Lower leg skin (tissue), 4 donors: ENCODE results near the gene CDCA4. TPM values are rescaled to one million over a fixed set of nuclear protein-coding genes. Genes with fewer than 3 reads are reported as not detected.

Source experiments
- DNase-seq, 2 donors: peaks; one replicate each; pipeline ENCODE4 v3.0.0-alpha.2; 2019; ENCODE audit warnings: low spot score in 2 of 2
- H3K4me3 ChIP-seq: fragments of 200-600 bp; sonication (generic); 2 replicates; pipeline ENCODE4 v1.5.1; 2017; ENCODE audit warnings: mild to moderate bottlenecking, low read depth; ENCODE audit not compliant: poor library complexity, severe bottlenecking
- CTCF ChIP-seq, 3 donors: fragments of 450-650 bp; IDR thresholded peaks; one replicate each; pipeline ENCODE4 v1.5.1; 2016; ENCODE audit warnings: antibody characterized with exemption in 3 of 3, mild to moderate bottlenecking in 3 of 3, moderate library complexity in 2 of 3
- POLR2A ChIP-seq, 2 donors: fragments of 450-650 bp; IDR thresholded peaks; one replicate each; pipeline ENCODE4 v1.6.1; 2016 to 2017; ENCODE audit warnings: antibody characterized with exemption in 2 of 2, mild to moderate bottlenecking in 1 of 2, moderate library complexity in 1 of 2
- WGBS, 2 donors: methylation state at CpG; one replicate each; pipeline ENCODE4 v1.1.5; 2018; 5-methylcytosine and 5-hydroxymethylcytosine counted together
- intact Hi-C: fragments of 100-400 bp; cut with DNase I; formaldehyde crosslinking; loops from one replicate; pipeline ENCODE4 v1.15.0; 2023; ENCODE audit warnings: low total_unique reads
- total RNA-seq, 4 donors: library from RNA; depleted of rRNA; stranded (reverse); fragments of >200 nt; gene quantifications; one replicate each; pipeline ENCODE4 v1.1.0, GENCODE V29; 2016

CDCA4 gene
- total RNA-seq, 4 donors from 2014 or later: 39.3 to 45.7 (median 41.5) TPM

DNA sequence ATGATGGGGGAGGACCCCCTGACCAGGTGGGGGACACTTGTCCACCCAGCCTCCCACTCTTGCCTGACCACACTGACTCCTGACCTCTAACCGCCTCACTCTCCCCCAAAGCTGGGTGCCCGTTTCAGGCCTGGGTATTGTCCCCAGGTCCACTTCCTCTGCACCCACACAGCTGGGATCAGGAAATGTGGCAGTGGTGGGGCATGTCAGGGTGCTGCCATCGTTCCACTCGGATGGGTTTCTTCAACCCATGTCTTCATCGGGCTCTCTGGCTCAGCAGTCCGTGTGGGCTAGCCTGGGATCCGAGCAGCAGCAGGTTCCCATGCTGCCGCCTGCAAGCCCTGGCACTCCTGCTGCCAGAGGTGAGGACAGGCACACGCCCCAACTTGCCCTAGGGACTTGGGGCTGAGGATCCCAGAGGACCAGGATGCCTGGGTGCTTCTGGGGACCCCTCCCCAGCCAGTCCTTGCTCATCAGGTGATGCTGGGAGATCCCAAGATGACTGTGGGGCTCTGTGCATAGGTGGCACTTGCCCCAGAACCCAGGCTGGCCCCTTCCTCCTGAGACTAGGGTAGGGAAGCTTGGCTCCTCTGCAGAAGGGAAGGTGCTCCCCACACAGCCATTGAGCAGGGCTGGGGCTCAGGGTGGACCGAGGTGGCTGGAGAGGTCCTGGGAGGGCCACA, 38.2 kb downstream of the CDCA4 start:
- no peak for TF ChIP-seq CTCF (IDR thresholded peaks at IDR 0.05)
- intact Hi-C loops: no loop called here
- WGBS, 2 donors: 56 to 64% methylated on average over 9 to 10 of the region's 10 CpGs
- no peak for DNase-seq
- no peak overlapping the region for H3K4me3 ChIP-seq

DNA sequence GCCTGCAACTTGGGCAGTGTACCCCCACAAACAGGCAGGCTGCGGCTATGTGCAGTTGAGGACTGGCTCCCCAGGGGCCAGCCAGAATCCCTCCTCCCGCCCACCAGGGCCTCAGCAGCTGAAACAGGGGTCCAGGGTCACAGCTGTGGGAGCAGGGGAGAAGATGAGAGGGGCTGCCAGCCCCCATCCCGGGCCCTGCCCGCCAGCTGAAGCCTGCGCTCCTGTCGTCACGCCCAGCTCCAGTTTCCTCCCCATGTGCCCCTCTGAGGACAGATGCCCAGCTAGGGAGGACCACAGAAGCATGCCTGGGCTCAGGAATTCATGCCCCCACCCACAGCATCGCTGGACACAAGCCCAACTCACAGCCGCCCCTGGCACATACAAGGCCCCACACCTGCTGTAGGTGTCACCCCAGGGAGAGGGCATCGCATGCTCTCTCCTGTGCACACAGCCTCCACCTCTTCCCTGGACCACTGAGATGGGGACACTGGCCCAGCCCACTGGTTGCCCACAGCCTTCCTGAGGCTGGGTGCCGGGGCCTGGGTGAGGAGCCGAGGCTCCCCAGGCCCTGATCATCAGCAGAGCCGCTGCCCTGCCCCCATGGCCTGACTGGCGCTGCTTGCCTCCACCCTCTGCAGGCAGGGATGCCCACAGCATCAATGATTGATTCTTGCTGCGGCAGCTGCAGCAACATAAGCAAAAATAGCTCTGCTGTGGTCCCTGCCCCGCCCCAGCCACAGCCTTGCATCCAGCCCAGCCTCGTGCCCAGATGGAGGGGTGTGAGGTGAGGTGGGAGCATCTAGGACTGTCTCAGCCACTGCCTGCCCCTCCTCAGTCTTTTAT, 39.0 kb downstream of the CDCA4 start:
- H3K4me3 ChIP-seq: no peak overlapping the region
- intact Hi-C loops: no loop called here

GRCh38 chr14:104980611-104981531, 40.0 kb downstream of the CDCA4 start:
- no peak for DNase-seq
- intact Hi-C loops: no loop called here
- 86 to 93% methylated on average over 21 to 22 of the region's 22 CpGs for WGBS, 2 donors
- no peak overlapping the region for H3K4me3 ChIP-seq
- no peak for TF ChIP-seq POLR2A (IDR thresholded peaks at IDR 0.05)
- TF ChIP-seq CTCF (IDR thresholded peaks at IDR 0.05): no peak

More for the DNA sequence above, 39.0 kb downstream of the CDCA4 start:
- no peak for DNase-seq
- no peak for TF ChIP-seq CTCF (IDR thresholded peaks at IDR 0.05)
- no peak for TF ChIP-seq POLR2A (IDR thresholded peaks at IDR 0.05)
- 76 to 83% methylated on average over 13 to 17 of the region's 17 CpGs for WGBS, 2 donors

DNA sequence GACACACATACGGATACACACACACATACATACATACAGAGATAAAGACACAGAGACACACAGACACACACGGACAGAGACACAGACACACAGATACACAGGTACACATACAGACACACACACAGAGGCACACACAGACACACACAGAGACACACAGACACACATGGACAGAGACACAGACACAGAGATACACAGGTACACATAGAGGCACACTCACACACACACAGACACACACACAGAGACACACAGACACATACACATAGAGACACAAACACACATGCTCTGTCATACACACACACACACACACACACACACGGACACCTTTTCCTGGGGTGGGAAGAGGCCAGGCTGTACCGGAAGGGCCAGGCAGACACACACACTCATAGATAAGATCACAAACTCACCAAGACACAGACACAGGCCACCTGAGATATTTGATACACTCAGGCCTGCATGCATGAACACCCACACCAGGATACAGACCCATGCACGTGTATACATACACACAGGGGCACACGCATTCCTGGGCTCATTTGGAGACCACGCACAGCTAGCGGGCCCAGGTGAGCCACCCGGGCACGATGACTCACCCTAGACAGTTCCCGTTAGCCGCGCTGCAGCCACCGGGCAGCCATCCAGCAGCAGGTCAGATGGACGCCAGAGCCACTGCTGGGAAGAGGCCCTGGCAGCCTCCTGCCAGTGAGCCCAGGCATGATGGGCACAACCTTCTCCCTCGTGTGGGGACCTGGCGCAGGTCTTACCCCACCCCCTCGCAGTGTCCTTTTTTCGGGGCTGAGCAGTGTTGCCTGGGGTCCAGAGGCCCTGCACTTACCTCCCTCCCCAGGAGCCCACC, 40.9 kb downstream of the CDCA4 start:
- intact Hi-C loops: no loop called here
- WGBS, 2 donors: 67 to 83% methylated on average over 17 to 19 of the region's 19 CpGs
- H3K4me3 ChIP-seq: no peak overlapping the region
- TF ChIP-seq POLR2A (IDR thresholded peaks at IDR 0.05) (no peak), CTCF (IDR thresholded peaks at IDR 0.05) (peak in 1 of 3 donors; percentile 65)
- no peak for DNase-seq
